ENCODE data around the gene MUC6. TPM values are rescaled to one million over a fixed set of nuclear protein-coding genes. Genes with fewer than 3 reads are reported as not detected.

MUC6 gene
- total and polyA plus RNA-seq, 10 of the 15 experiments (the other 5 are each of a cell fraction or from before 2014, with no cell fraction given): 0.03 TPM; not detected in 8

GRCh38 chr11:1030556-1030955 lies 6.0 kb downstream of the MUC6 start (continued):
- TF ChIP-seq TBL1XR1 (IDR thresholded peaks at IDR 0.05; ENCODE audit: low read depth, low read length): no peak
- no peak for TF ChIP-seq RELA (IDR thresholded peaks at IDR 0.05; ENCODE audit: borderline replicate concordance, partially characterized antibody)
- no peak for TF ChIP-seq STAT3 (IDR thresholded peaks at IDR 0.05; ENCODE audit: low read depth, low read length)
- TF ChIP-seq RBBP5 (conservative IDR thresholded peaks at IDR 0.05): no peak
- no peak for TF ChIP-seq MEF2B (IDR thresholded peaks at IDR 0.05; ENCODE audit: partially characterized antibody, poor library complexity, severe bottlenecking)
- TF ChIP-seq, protein P1, sequence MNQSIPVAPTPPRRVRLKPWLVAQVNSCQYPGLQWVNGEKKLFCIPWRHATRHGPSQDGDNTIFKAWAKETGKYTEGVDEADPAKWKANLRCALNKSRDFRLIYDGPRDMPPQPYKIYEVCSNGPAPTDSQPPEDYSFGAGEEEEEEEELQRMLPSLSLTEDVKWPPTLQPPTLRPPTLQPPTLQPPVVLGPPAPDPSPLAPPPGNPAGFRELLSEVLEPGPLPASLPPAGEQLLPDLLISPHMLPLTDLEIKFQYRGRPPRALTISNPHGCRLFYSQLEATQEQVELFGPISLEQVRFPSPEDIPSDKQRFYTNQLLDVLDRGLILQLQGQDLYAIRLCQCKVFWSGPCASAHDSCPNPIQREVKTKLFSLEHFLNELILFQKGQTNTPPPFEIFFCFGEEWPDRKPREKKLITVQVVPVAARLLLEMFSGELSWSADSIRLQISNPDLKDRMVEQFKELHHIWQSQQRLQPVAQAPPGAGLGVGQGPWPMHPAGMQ (IDR thresholded peaks at IDR 0.05; ENCODE audit: borderline replicate concordance): no peak
- TF ChIP-seq NKRF (conservative IDR thresholded peaks at IDR 0.05): no peak
- no peak for TF ChIP-seq ATF7 (IDR thresholded peaks at IDR 0.05; ENCODE audit: low read depth)
- no peak for TF ChIP-seq PAX8 (IDR thresholded peaks at IDR 0.05)
- TF ChIP-seq RB1 (IDR thresholded peaks at IDR 0.05; ENCODE audit: borderline replicate concordance): no peak
- no peak for TF ChIP-seq NFXL1 (IDR thresholded peaks at IDR 0.05; ENCODE audit: borderline replicate concordance)

DNA sequence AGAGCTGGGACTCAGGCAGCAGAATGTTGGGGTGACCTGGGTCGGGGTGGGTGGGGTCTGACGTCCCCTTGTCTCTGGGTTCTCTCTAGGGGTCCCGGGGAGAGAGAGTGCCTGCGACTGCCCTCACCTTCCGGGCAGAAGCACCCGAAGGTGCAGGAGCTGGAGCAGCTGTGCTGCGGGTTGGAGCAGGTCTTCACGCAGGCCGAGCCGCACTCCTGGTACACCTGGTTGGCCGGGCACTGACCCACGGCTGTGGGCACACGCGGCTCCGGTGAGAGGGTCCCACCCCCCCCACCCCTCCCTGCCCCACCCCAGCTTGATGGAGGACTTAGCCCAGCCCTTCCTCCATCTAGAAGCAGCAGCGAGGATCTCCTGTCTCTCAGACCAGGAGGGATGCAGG lies 6.4 kb downstream of the MUC6 start:
- Histone ChIP-seq H4K20me1 (ENCODE audit: control insufficient read depth, insufficient read depth) (no peaks in the 10 kb centered on the region), H3K4me2 (ENCODE audit: control insufficient read depth, insufficient read depth) (no peak overlapping the region), H2AFZ (ENCODE audit: control insufficient read depth, low read depth, low read length) (no peak overlapping the region), H3K4me3 (no peak overlapping the region), H3K9ac (ENCODE audit: control insufficient read depth, insufficient read depth, low read length) (no peak overlapping the region), H3K27me3 (replicated peaks in 1 of 2; ENCODE audit: control insufficient read depth in 2 of 2, insufficient read depth in 2 of 2, low read length in 1 of 2) (no peaks in the 10 kb centered on the region), H3K27ac (ENCODE audit: control insufficient read depth, insufficient read depth) (no peak overlapping the region), H3K9me3 (replicated peaks; ENCODE audit: control insufficient read depth, insufficient read depth, low read length) (no peaks in the 10 kb centered on the region), H3K4me1 (ENCODE audit: control insufficient read depth, insufficient read depth, low read length) (no peaks in the 10 kb centered on the region), H3K36me3 (ENCODE audit: control insufficient read depth in 2 of 2, insufficient read depth in 2 of 2, low read length in 1 of 2) (no peaks in the 10 kb centered on the region), H3K79me2 (ENCODE audit: control insufficient read depth, insufficient read depth, low read length) (no peaks in the 10 kb centered on the region)
- FAIRE-seq (no peak), ATAC-seq (no peak), DNase-seq (ENCODE audit: low read depth, low spot score) (no peak)
- intact Hi-C loops (cut with micrococcal nuclease; ENCODE audit: unreplicated experiment): no loop called here
- BruUV-seq (replicated peaks): no TSS peak
- SMC1A ChIA-PET (ENCODE audit: uncharacterized antibody, unreplicated experiment): no interaction called here
- in situ Hi-C loops (cut with MboI): no loop called here
- RAD21 ChIA-PET (ENCODE audit: unreplicated experiment): no interaction called here
- CTCF ChIA-PET: no interaction called here
- POLR2A ChIA-PET: no interaction called here
- WGBS (ENCODE audit: insufficient coverage, insufficient replicate concordance, low lambda C conversion rate, missing lambda C conversion rate): 33% methylated on average over 15 of the region's 16 CpGs
- no peak for TF ChIP-seq TCF12 (IDR thresholded peaks at IDR 0.05; ENCODE audit: low read depth, low read length)
- no peak for TF ChIP-seq BCL11A (IDR thresholded peaks at IDR 0.05; ENCODE audit: low read depth, low read length)
- no peak for TF ChIP-seq BACH1 (IDR thresholded peaks at IDR 0.05; ENCODE audit: borderline replicate concordance)
- TF ChIP-seq RAD51 (IDR thresholded peaks at IDR 0.05): no peak
- no peak for TF ChIP-seq EED (IDR thresholded peaks at IDR 0.05; ENCODE audit: low read depth)
- no peak for TF ChIP-seq ESRRA (IDR thresholded peaks at IDR 0.05; ENCODE audit: low read length)
- no peak for TF ChIP-seq ATF3 (IDR thresholded peaks at IDR 0.05; ENCODE audit: borderline replicate concordance, extremely low read depth, low read depth, low read length)
- TF ChIP-seq HDAC2 (IDR thresholded peaks at IDR 0.05): no peak
- TF ChIP-seq, protein P2, sequence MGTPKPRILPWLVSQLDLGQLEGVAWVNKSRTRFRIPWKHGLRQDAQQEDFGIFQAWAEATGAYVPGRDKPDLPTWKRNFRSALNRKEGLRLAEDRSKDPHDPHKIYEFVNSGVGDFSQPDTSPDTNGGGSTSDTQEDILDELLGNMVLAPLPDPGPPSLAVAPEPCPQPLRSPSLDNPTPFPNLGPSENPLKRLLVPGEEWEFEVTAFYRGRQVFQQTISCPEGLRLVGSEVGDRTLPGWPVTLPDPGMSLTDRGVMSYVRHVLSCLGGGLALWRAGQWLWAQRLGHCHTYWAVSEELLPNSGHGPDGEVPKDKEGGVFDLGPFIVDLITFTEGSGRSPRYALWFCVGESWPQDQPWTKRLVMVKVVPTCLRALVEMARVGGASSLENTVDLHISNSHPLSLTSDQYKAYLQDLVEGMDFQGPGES (IDR thresholded peaks at IDR 0.05): no peak
- no peak for TF ChIP-seq SIN3A (IDR thresholded peaks at IDR 0.05; ENCODE audit: low read depth, low read length)
